VCaP (cell line): ENCODE data around the gene UNC93B1.

Experiments used
- H3K27ac ChIP-seq: fragments of 450-650 bp; 2 replicates; pipeline ENCODE4 v1.5.1; 2017
- CTCF ChIP-seq: fragments of 450-650 bp; conservative IDR thresholded peaks from 2 replicates; pipeline ENCODE4 v1.5.1; 2017; ENCODE audit warnings: mild to moderate bottlenecking, moderate library complexity

Gene UNC93B1

GRCh38 chr11:68014157-68014946, 10.5 kb upstream of the UNC93B1 start:
- no peak overlapping the region for H3K27ac ChIP-seq
- TF ChIP-seq CTCF, result no peak

- H3K27ac ChIP-seq, result no peak overlapping the region
- TF ChIP-seq CTCF, result no peak
Measured at GRCh38 chr11:68013611-68014156, 9.8 kb upstream of the UNC93B1 start.

- no peak for TF ChIP-seq CTCF
- H3K27ac ChIP-seq, result no peak overlapping the region
Measured at GRCh38 chr11:68012843-68013610, 9.1 kb upstream of the UNC93B1 start.

GRCh38 chr11:68012044-68012842, 8.3 kb upstream of the UNC93B1 start:
- H3K27ac ChIP-seq, result no peak overlapping the region
- TF ChIP-seq CTCF, result no peak

- H3K27ac ChIP-seq, result peak overlapping the region; percentile 50; the same call in 1 of the 2 replicates
- no peak for TF ChIP-seq CTCF
Measured at GRCh38 chr11:68011051-68011943, 7.4 kb upstream of the UNC93B1 start.

- peak within 1 kb of the TSS; percentile 50 for H3K27ac ChIP-seq
- no peak for TF ChIP-seq CTCF
Measured at GRCh38 chr11:68010090-68011041, 6.5 kb upstream of the UNC93B1 start, which contains the start of gene ALDH3B1. Gene ALDH3B1, plus strand, starts transcription at chr11:68010327. Its CDS starts 4,971 bp downstream, at chr11:68015298.
